ENCODE measurements around the gene ARID1B.

- no peak for TF ChIP-seq CTCF (IDR thresholded peaks at IDR 0.05)
- TF ChIP-seq POLR2A (IDR thresholded peaks at IDR 0.05): no peak
Measured at GRCh38 chr6:156998794-156999330, 221.7 kb downstream of the ARID1B start.
